D341Med (cell line): ENCODE results near the gene NUFIP2.
"Not testable (repeated sequence)": the region's sequence is repeated elsewhere in the genome, so short reads cannot be mapped to it uniquely, and the experiment has no call there.

Experiments used
- DNase-seq: peaks from one replicate; pipeline ENCODE4 v3.0.0; 2012; ENCODE audit warnings: low spot score

The NUFIP2 gene

DNA sequence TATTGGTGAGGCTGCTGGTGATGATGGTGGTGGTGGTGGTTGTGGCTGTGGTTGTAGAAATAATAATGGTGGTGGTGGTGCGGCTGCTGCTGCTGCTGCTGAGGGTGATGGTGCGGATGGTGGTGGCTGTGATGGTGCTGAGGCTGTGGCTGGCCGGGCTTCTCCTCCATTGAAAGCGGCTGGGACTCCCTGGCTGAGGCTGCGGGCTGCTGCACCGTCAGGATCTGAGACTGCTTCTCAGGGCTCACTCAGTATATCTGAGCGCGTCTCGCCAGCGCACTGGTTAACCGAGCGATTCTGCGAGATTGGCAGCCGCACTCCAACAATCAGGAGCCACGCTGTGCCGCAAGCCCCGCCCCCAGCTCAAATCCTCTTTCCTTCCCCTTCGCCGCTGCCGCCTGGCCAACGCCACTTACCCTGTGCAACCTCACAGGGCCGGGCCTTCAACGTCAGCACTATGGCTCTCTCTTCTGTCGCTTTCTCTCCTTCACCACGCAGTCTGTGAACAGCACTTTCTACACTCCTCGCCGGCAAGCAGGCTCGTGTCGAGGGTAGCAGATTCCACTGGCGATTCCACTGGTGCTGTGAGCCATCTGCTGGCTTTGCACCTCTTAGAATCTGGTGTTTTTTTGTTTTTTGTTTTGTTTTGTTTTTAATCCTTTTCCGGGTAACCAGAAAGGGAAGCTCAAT lies at the start of gene NUFIP2:
NUFIP2 (minus strand) TSS at position 259 of the 690 bp plus-strand sequence; CDS start at position 170, 89 bp downstream.
- DNase-seq: peak; percentile 99

- DNase-seq: no peak
These were observed 48.3 kb upstream of the NUFIP2 start for GRCh38 chr17:29342158-29342765.

DNA sequence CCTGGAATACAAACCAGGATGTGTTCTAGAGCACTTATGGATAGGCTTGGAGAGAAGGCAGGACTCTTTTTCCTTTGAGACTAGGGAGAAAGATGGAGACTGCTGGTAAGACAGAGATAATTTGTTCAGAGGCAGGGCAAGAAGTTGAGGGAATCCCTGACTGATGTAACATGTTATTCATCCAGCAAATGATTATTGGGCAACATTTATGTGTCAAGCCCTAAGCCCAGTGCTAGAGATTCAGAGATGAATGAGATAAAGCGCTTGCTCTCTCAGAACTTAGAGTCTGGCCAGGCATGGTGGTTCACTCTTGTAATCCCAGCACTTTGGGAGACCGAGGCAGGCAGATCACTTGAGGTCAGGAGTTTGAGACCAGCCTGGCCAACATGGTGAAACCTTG lies 47.8 kb upstream of the NUFIP2 start:
- no peak for DNase-seq

DNA sequence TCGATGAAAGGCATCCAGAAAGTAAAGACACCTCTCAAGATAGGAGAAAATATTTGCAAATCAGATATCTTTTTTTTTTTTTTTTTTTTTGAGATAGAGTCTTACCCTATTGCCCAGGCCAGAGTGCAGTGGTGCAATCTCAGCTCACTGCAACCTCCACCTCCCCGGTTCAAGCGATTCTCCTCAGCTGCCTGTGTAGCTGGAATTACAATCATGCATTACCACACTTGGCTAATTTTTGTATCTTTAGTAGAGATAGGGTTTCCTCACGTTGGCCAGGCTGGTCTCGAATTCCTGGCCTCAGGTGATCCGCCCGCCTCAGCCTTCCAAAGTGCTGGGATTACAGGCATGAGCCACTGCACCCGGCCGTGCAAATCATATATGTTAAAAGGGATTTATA lies 45.1 kb upstream of the NUFIP2 start:
- not testable (repeated sequence) for DNase-seq

DNA sequence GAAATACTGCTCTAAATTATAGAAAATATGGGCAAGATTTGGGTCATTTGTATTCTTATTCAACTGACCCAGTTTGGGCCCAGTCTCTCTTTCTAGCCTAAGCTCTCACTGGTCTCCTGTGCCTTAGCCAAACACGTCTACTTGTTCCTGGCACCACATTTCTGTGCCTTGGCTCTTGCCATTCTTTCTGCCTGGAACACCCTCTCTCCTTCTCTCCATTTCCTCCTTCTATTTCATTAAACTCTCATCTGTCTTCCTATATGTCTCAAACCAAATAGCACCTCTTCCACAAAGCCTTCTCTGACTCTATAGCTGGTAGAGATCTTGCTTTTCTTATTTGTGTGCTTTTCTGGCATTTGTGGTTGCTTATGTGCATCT lies 37.7 kb upstream of the NUFIP2 start:
- no peak for DNase-seq

- no peak for DNase-seq
These were observed 37.2 kb upstream of the NUFIP2 start for GRCh38 chr17:29331075-29331707.

- DNase-seq: no peak
These were observed 33.5 kb upstream of the NUFIP2 start for GRCh38 chr17:29327412-29327811.

- no peak for DNase-seq
These were observed 32.3 kb upstream of the NUFIP2 start for GRCh38 chr17:29326023-29326813.

GRCh38 chr17:29322363-29322762 lies 28.4 kb upstream of the NUFIP2 start:
- no peak for DNase-seq

- no peak for DNase-seq
These were observed 9.4 kb upstream of the NUFIP2 start for GRCh38 chr17:29303386-29303785.

DNA sequence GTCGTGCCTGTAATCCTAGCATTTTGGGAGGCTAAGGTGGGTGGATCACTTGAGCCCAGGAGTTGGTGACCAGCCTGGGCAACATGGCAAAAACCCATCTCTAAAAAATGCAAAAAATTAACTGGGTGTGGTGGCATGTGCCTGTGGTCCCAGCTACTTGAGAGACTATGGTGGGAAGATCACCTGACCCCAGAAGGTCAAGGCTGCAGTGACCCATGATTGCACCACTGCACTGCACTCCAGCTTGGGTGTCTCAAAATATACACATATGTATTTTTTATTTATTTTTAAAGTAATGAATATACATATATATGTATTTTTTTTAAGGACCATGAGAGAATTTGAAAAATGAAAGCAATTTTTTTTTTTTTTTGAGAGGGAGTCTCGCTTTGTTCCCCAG lies 5.1 kb upstream of the NUFIP2 start:
- no peak for DNase-seq

GRCh38 chr17:29295420-29295819 lies 1.5 kb upstream of the NUFIP2 start:
- DNase-seq: no peak

DNA sequence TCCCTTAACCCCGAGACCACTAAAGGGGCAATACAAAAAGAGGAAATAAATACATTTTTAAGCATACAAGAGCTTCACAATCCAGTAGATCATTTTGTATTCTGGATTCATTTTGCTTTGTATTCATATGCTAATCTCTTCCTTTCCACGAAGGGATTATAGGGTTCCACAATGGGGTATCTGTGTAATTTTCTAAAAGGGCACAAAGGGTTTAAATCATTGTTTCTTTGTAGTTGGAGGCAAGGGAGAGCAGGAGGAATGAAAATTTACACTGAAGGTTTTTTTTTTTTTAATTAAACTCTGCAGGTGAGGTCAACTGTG lies 592 bp upstream of the NUFIP2 start:
- peak; percentile 33 for DNase-seq

DNA sequence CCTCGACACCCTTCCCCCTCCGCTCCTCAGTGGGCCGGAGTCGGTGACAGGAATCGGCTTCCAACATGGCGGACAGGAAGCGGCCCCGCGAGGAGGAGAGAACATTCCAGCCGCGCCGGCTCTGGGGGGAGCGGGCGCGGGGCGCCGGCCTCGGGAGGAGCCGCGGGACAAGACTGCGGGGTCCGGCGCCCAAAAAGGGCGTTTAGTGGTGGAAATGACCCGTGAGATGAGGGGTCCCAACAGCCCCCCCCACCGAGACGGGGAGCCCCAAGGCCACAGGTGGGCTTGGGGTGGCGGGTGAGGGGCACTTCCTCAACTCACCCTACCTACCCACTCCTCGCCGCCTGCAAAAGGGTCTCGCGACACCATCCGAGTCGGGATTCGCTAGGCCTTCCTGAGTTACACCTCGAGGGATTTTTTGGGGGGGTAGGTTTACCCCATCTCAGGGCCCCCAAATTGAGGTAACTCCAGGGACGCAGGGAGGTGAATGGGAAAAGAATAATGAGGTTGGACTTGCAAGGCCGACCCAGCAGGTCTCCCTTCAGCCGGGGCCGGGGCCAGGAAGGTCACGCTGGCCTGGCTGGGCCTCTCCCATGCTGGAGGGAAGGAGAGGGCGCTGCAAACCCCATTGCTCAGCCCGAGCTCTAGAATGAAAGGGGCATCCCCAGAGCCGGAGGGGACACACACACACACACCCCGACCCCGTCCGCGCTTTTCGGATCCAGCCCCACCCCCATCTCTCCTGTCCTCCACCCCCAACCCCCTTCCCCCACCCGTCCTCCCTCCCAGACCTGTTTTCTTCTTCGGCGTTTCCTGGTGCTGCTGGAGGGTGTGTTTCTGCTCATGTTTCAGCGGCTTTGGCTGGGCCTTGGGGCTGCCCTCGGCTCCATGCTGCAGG lies 707 bp downstream of the NUFIP2 start:
- peak; percentile 83 for DNase-seq

DNA sequence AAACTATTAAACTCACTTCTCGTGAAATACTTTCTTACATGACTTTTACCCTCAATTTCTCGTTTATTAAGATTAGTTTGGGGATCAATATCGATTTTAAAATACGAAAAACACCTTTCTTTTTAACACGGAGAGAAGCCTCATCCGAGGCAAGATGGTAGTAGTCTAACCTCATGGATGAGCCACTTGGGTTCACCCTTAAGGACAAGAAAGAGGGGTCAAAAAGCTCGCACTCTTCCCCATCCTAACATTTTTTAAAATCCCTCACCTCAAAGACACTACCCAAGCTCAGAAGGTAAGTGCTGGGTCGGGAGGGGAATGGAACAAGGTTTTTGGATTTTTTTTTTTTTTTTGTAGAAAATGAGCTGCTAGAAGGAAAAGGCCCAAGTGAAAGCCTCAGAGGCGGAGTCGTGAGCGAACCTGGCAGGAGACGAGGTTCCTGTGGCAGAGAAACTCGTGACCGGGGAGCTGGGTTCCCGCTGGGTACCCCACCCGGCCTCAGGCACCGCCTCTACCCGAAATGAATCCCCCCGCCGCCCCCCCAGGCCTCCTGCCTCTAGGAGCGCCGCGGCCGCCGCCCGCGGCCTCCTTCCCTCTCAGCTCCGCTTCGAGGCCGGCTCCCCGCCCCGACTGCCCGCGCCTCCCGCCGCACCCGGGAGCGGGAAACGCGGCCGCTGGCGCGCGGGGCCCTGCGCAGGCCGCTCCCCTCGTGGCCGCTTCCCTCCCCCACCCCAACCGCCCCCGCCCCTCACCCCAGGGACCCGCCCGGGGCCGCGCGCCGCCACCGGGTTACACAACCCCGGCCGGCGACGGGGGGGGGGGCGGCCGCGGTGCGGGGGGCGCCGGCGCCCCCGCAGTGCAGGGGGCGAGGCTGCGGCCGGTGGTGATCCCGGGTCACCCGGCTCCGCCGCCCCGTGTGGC lies 1.6 kb downstream of the NUFIP2 start:
- DNase-seq: peak; percentile 84

DNA sequence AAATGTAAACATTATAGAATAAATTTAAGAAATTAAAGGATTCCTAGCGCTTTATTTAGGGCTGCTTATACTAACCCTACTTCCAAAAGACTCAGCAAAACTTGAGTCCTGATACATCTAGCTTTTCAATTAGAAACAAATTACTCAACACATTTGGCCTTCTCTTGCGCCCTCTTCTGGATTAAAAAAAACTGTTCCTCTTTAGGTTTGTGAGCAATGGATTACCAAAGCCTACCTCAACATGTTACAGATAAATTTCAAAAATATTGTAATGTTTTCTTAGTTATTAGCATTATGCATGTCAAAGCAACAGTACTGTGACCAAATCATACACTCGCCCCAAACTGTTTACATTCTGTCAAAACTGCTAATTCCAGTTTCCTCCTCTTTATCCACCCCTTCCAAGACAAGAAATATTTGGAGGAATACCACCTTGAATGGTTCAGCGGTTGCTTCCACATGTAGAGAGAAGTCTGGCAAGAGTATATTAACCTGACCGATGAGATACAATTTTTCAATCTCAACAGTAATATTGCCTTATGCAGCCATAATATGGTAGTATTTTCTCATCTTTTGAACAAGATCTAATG lies 2.7 kb downstream of the NUFIP2 start:
- DNase-seq: peak; percentile 52

DNA sequence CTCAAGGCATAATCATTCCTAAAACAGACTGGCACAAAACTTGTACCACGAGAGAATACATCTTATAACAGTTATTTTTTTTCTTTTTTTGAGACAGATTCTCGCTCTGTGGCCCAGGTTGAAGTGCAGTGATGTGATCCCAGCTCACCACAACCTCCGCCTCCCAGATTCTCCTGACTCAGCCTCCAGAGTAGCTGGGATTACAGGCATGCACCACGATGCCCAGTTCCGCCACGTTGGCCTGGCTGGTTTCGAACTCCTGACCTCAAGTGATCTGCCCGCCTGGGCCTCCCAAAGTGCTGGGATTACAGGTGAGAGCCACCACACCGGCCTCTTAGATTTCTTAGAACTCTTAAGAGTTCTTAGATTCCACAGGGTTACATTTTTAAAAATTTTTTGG lies 4.1 kb downstream of the NUFIP2 start:
- DNase-seq: no peak

- DNase-seq: no peak
These were observed 10.0 kb downstream of the NUFIP2 start for GRCh38 chr17:29283961-29284360.

DNA sequence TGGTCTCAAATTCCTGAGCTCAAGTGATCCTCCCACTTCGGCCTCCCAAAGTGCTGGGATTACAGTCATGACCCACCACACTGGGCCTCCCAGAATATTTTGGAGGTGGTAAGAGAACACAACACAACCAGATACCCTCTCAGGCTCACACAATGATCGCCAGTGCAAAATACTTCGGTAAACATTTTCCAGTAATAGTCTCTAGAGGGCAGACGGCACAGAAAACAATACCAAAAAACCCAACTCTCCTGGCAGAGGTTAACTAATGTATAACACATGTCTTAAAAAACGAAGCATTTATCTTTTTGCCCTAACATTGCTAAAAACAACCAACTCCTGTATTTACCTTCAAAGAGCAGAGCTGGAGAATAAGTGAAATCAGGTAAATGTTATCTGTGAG lies 10.5 kb downstream of the NUFIP2 start:
- peak; percentile 34 for DNase-seq

GRCh38 chr17:29279397-29280070 lies 14.4 kb downstream of the NUFIP2 start:
- no peak for DNase-seq
